DOHH2 (cell line): ENCODE measurements around the gene C15orf62.

Experiments
- EZH2phosphoT487 ChIP-seq: fragments of 200-600 bp; sonication (generic); IDR thresholded peaks from 2 replicates; pipeline ENCODE4 v1.6.1; 2017; ENCODE audit warnings: borderline replicate concordance, mild to moderate bottlenecking, antibody characterized with exemption, low read length, moderate library complexity, mixed read lengths
- TF ChIP-seq, protein P1 (sequence below): fragments of 200-600 bp; sonication (generic); IDR thresholded peaks from one replicate; pipeline ENCODE4 v1.5.1; 2014; ENCODE audit warnings: antibody characterized with exemption, mild to moderate bottlenecking, low read depth, low read length; ENCODE audit not compliant: poor library complexity, severe bottlenecking

GRCh38 chr15:40743921-40744814 lies 25.6 kb upstream of the C15orf62 start:
- TF ChIP-seq, protein P1, sequence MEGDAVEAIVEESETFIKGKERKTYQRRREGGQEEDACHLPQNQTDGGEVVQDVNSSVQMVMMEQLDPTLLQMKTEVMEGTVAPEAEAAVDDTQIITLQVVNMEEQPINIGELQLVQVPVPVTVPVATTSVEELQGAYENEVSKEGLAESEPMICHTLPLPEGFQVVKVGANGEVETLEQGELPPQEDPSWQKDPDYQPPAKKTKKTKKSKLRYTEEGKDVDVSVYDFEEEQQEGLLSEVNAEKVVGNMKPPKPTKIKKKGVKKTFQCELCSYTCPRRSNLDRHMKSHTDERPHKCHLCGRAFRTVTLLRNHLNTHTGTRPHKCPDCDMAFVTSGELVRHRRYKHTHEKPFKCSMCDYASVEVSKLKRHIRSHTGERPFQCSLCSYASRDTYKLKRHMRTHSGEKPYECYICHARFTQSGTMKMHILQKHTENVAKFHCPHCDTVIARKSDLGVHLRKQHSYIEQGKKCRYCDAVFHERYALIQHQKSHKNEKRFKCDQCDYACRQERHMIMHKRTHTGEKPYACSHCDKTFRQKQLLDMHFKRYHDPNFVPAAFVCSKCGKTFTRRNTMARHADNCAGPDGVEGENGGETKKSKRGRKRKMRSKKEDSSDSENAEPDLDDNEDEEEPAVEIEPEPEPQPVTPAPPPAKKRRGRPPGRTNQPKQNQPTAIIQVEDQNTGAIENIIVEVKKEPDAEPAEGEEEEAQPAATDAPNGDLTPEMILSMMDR: peak; percentile 23
- no peak for TF ChIP-seq EZH2phosphoT487
